Measurements from ENCODE around the gene BRCA1. TPM values are rescaled to one million over a fixed set of nuclear protein-coding genes. Genes with fewer than 3 reads are reported as not detected.

BRCA1 gene
- total and polyA plus RNA-seq, 4 experiments from 2014 or later = 1.1 to 6.0 (median 3.0) TPM

- intact Hi-C loops (cut with micrococcal nuclease) = no loop called here
- no peaks in the 10 kb centered on the region for H3K4me1 Mint-ChIP-seq
- no peak overlapping the region for H3K4me3 ChIP-seq (ENCODE audit: low read length in 2 of 2)
- H3K27ac ChIP-seq (ENCODE audit: low read depth, low read length) = no peak overlapping the region
- H3K27me3 Mint-ChIP-seq = no peaks in the 10 kb centered on the region
- ChIA-PET POLR2A (ENCODE audit: partially characterized antibody) (interaction anchor here (1.4 kb wide), 1 partner anchor 9 kb away, joined by 5 read pairs; the partner anchor contains the start of gene VAT1), CTCF (ENCODE audit: partially characterized antibody) (no interaction called here)
- H3K36me3 ChIP-seq (ENCODE audit: insufficient read depth, low read length) = no peaks in the 10 kb centered on the region
- no peaks in the 10 kb centered on the region for H3K36me3 Mint-ChIP-seq
- no peak for DNase-seq
- H3K27me3 ChIP-seq (ENCODE audit: insufficient read depth, low read length) = no peaks in the 10 kb centered on the region
- no peak overlapping the region for H3K4me3 Mint-ChIP-seq
- H3K4me1 ChIP-seq (ENCODE audit: insufficient read depth, low read length) = no peaks in the 10 kb centered on the region
- no peaks in the 10 kb centered on the region for H3K9me3 Mint-ChIP-seq
- no peaks in the 10 kb centered on the region for H3K9me3 ChIP-seq (ENCODE audit: control insufficient read depth in 1 of 2, low read length in 2 of 2)
- no peak overlapping the region for H3K27ac Mint-ChIP-seq
Observed at GRCh38 chr17:43030137-43030767, 94.9 kb downstream of the BRCA1 start.

- no peaks in the 10 kb centered on the region for H3K27me3 ChIP-seq (ENCODE audit: insufficient read depth, low read length)
- H3K36me3 Mint-ChIP-seq = peaks cover 0 to 2% of the 10 kb centered on the region in 2 donors
- peaks cover 12% of the 10 kb centered on the region for H3K4me1 ChIP-seq (ENCODE audit: insufficient read depth, low read length)
- peak overlapping the region in 1 of 8 donors; percentile 5 for H3K4me3 Mint-ChIP-seq
- no peak overlapping the region for H3K4me3 ChIP-seq (ENCODE audit: low read length in 2 of 2)
- H3K27ac Mint-ChIP-seq = peak overlapping the region in 4 of 7 donors; percentile 8 to 61 (median 28)
- H3K9me3 Mint-ChIP-seq = no peaks in the 10 kb centered on the region
- H3K4me1 Mint-ChIP-seq = peaks cover 5 to 13% (median 9%) of the 10 kb centered on the region in 4 donors
- CTCF ChIA-PET (ENCODE audit: partially characterized antibody) = no interaction called here
- POLR2A ChIA-PET (ENCODE audit: partially characterized antibody) = no interaction called here
- no peaks in the 10 kb centered on the region for H3K27me3 Mint-ChIP-seq
- no peaks in the 10 kb centered on the region for H3K9me3 ChIP-seq (ENCODE audit: control insufficient read depth in 1 of 2, low read length in 2 of 2)
- DNase-seq = no peak
- intact Hi-C loops (cut with micrococcal nuclease) = no loop called here
- H3K36me3 ChIP-seq (ENCODE audit: insufficient read depth, low read length) = no peaks in the 10 kb centered on the region
- no peak overlapping the region for H3K27ac ChIP-seq (ENCODE audit: low read depth, low read length)
Observed at GRCh38 chr17:43028221-43028861, 96.8 kb downstream of the BRCA1 start.

DNA sequence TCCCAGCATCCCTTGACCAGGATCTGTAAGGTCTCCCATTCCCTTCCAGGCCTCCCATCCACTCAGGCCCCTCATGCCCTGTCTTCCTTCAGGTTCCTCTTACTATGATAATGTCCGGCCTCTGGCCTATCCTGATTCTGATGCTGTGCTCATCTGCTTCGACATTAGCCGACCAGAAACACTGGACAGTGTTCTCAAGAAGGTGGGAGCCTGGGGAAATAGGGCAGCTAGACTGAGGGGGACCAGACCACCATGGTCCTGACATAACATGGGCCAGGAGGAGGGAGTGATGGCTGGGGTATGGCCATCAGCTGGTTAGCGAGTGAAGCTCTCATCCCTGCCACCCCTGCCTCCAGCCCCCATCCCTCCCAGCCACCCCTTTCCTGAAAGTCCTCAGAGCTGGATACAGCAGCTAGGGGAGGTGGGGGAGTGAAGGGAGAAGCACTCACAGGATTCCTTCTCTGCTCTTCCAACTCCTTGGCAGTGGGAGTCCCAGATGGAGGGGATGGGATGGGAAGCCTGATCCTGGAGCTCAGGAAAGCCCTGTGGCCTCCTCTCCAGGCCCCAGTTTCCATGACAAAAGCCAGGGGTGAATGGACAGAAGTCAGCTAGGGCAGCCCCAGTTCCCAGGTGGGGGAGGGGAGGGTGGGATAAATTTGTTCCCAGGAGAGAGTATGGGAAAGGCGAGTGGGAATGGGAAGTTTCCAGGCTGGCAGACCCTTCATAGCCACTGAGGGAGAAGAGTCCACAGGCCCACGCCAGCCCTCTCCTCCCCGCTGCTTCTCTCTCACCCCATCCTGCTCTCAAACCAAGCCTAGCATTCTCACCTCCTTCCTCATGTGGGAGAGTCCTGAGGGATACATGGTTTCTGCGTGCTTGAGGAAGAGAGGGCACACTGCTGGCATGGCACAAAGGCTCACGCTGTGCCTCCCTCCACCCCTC lies 97.8 kb downstream of the BRCA1 start:
- no peak overlapping the region for H3K27ac ChIP-seq (ENCODE audit: low read depth, low read length)
- Mint-ChIP-seq H3K9me3 (no peaks in the 10 kb centered on the region), H3K27ac (peak overlapping the region in 5 of 7 donors; percentile 25 to 86 (median 43)), H3K36me3 (peaks cover 0 to 2% of the 10 kb centered on the region in 2 donors), H3K4me3 (peak overlapping the region in 6 of 8 donors; percentile 2 to 78 (median 38)), H3K27me3 (no peaks in the 10 kb centered on the region), H3K4me1 (peaks cover 5 to 13% (median 9%) of the 10 kb centered on the region in 4 donors)
- no peaks in the 10 kb centered on the region for H3K36me3 ChIP-seq (ENCODE audit: insufficient read depth, low read length)
- CTCF ChIA-PET (ENCODE audit: partially characterized antibody) = interaction anchor here (1.0 kb wide), 1 partner anchor 144 kb away, joined by 3 read pairs; the partner anchor contains the start of gene NBR1
- H3K9me3 ChIP-seq (ENCODE audit: control insufficient read depth in 1 of 2, low read length in 2 of 2) = no peaks in the 10 kb centered on the region
- no peak overlapping the region for H3K4me3 ChIP-seq (ENCODE audit: low read length in 2 of 2)
- H3K27me3 ChIP-seq (ENCODE audit: insufficient read depth, low read length) = no peaks in the 10 kb centered on the region
- intact Hi-C loops (cut with micrococcal nuclease) = no loop called here
- peaks cover 18% of the 10 kb centered on the region for H3K4me1 ChIP-seq (ENCODE audit: insufficient read depth, low read length)
- no peak for DNase-seq
- POLR2A ChIA-PET (ENCODE audit: partially characterized antibody) = interaction anchor here (1.2 kb wide), 1 partner anchor 20 kb away, joined by 4 read pairs; the partner anchor contains the start of gene IFI35

- H3K4me3 ChIP-seq (ENCODE audit: low read length in 2 of 2) = no peak overlapping the region
- H3K27ac ChIP-seq (ENCODE audit: low read depth, low read length) = no peak overlapping the region
- no peaks in the 10 kb centered on the region for H3K9me3 ChIP-seq (ENCODE audit: control insufficient read depth in 1 of 2, low read length in 2 of 2)
- CTCF ChIA-PET (ENCODE audit: partially characterized antibody) = interaction anchor here (1.0 kb wide), 1 partner anchor 145 kb away, joined by 3 read pairs; the partner anchor contains the start of gene NBR1
- H3K36me3 Mint-ChIP-seq = peaks cover 0 to 2% of the 10 kb centered on the region in 2 donors
- peak overlapping the region in 3 of 7 donors; percentile 53 to 86 (median 70) for H3K27ac Mint-ChIP-seq
- H3K27me3 ChIP-seq (ENCODE audit: insufficient read depth, low read length) = no peaks in the 10 kb centered on the region
- peaks cover 5 to 17% (median 12%) of the 10 kb centered on the region in 4 donors for H3K4me1 Mint-ChIP-seq
- H3K36me3 ChIP-seq (ENCODE audit: insufficient read depth, low read length) = no peaks in the 10 kb centered on the region
- no peaks in the 10 kb centered on the region for H3K27me3 Mint-ChIP-seq
- POLR2A ChIA-PET (ENCODE audit: partially characterized antibody) = interaction anchor here (1.2 kb wide), 1 partner anchor 20 kb away, joined by 4 read pairs; the partner anchor contains the start of gene IFI35
- H3K9me3 Mint-ChIP-seq = no peaks in the 10 kb centered on the region
- DNase-seq = no peak
- peak overlapping the region in 7 of 8 donors; percentile 10 to 78 (median 46) for H3K4me3 Mint-ChIP-seq
- H3K4me1 ChIP-seq (ENCODE audit: insufficient read depth, low read length) = peaks cover 18% of the 10 kb centered on the region
- intact Hi-C loops (cut with micrococcal nuclease) = no loop called here
Observed at GRCh38 chr17:43026595-43026994, 98.6 kb downstream of the BRCA1 start.

DNA sequence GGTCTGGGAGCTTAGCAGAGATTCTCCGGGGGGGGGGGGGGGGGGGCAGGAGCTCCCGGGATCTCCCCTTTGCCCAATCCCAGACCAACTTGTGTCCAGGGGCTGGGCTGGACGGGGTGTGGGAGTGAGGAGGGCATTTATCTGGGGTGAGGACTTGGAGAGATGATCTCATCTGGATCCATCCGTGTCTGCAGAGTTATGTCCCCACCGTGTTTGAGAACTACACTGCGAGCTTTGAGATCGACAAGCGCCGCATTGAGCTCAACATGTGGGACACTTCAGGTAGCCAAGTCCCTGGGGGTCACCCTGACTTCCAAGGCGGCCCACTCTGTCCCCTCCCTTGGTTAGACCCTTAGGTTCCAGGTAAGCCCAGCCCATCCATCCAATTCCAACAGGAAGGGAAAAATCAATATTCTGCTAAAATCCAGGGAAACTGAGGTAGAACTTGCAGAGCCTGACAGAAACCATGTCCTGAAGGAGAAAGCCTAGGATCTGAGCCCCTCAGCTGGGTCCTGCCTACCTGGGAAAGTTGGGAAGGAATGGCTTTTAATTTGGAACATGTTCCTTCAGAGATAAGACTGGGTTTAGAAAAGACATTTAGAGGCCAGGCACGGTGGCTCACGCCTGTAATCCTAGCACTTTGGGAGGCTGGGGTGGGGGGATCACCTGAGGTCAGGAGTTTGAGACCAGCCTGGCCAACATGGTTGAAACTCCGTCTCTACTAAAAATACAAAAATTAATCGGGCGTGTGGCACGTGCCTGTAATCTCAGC lies 99.2 kb downstream of the BRCA1 start:
- DNase-seq = no peak

GRCh38 chr17:43025290-43025657 lies 99.9 kb downstream of the BRCA1 start:
- H3K4me1 Mint-ChIP-seq = peaks cover 7 to 29% (median 20%) of the 10 kb centered on the region in 4 donors
- no peaks in the 10 kb centered on the region for H3K27me3 ChIP-seq (ENCODE audit: insufficient read depth, low read length)
- peak overlapping the region; percentile 73 to 91 (median 81) for H3K27ac Mint-ChIP-seq
- POLR2A ChIA-PET (ENCODE audit: partially characterized antibody) = interaction anchor here (1.2 to 2.5 kb wide), 10 partner anchors 12 to 343 kb away, joined by 4 to 33 read pairs (median 9); partner anchors contain the start of genes IFI35, NBR1, RPL27 and TMEM106A
- no peak for DNase-seq
- peak overlapping the region; percentile 71 to 83 (median 79) for H3K4me3 Mint-ChIP-seq
- H3K27me3 Mint-ChIP-seq = no peaks in the 10 kb centered on the region
- H3K36me3 Mint-ChIP-seq = peaks cover 0 to 2% of the 10 kb centered on the region in 2 donors
- H3K4me3 ChIP-seq (ENCODE audit: low read length in 2 of 2) = no peak overlapping the region
- H3K4me1 ChIP-seq (ENCODE audit: insufficient read depth, low read length) = peaks cover 25% of the 10 kb centered on the region
- intact Hi-C loops (cut with micrococcal nuclease) = loop anchor here (2.0 kb wide), 1 partner anchor 458 kb away; the partner anchor contains the start of gene DHX8
- H3K9me3 Mint-ChIP-seq = no peaks in the 10 kb centered on the region
- H3K27ac ChIP-seq (ENCODE audit: low read depth, low read length) = no peak overlapping the region
- H3K36me3 ChIP-seq (ENCODE audit: insufficient read depth, low read length) = no peaks in the 10 kb centered on the region
- no peaks in the 10 kb centered on the region for H3K9me3 ChIP-seq (ENCODE audit: control insufficient read depth in 1 of 2, low read length in 2 of 2)
- CTCF ChIA-PET (ENCODE audit: partially characterized antibody) = interaction anchor here (0.8 to 2.8 kb wide), 2 partner anchors 17 to 27 kb away, joined by 3 to 7 read pairs; partner anchors contain the start of gene RPL27

More for the DNA sequence above, 99.2 kb downstream of the BRCA1 start:
- H3K27me3 ChIP-seq (ENCODE audit: insufficient read depth, low read length) = no peaks in the 10 kb centered on the region
- H3K4me1 ChIP-seq (ENCODE audit: insufficient read depth, low read length) = peaks cover 22% of the 10 kb centered on the region
- Mint-ChIP-seq H3K36me3 (peaks cover 0 to 2% of the 10 kb centered on the region in 2 donors), H3K4me3 (peak overlapping the region in 7 of 8 donors; percentile 74 to 82 (median 78)), H3K4me1 (peaks cover 6 to 23% (median 16%) of the 10 kb centered on the region in 4 donors), H3K27me3 (no peaks in the 10 kb centered on the region), H3K27ac (peak overlapping the region in 5 of 7 donors; percentile 75 to 91 (median 81)), H3K9me3 (no peaks in the 10 kb centered on the region)
- H3K36me3 ChIP-seq (ENCODE audit: insufficient read depth, low read length) = no peaks in the 10 kb centered on the region
- H3K27ac ChIP-seq (ENCODE audit: low read depth, low read length) = no peak overlapping the region
- H3K9me3 ChIP-seq (ENCODE audit: control insufficient read depth in 1 of 2, low read length in 2 of 2) = no peaks in the 10 kb centered on the region
- no peak overlapping the region for H3K4me3 ChIP-seq (ENCODE audit: low read length in 2 of 2)
- ChIA-PET POLR2A (ENCODE audit: partially characterized antibody) (interaction anchor here (1.2 to 2.5 kb wide), 5 partner anchors 13 to 335 kb away, joined by 4 to 33 read pairs (median 11); partner anchors contain the start of genes IFI35, RPL27 and TMEM106A), CTCF (ENCODE audit: partially characterized antibody) (interaction anchor here (0.8 to 2.8 kb wide), 3 partner anchors 18 to 146 kb away, joined by 3 to 7 read pairs (median 3); partner anchors contain the start of genes NBR1 and RPL27)
- intact Hi-C loops (cut with micrococcal nuclease) = loop anchor here (2.0 kb wide), 1 partner anchor 457 kb away; the partner anchor contains the start of gene DHX8

Data from CD4-positive, alpha-beta memory T cell (primary cell).